Mammary epithelial cell (primary cell): ENCODE measurements around the gene MEF2C.

Experiments
- CTCF ChIP-seq, 2 donors: IDR thresholded peaks in 1 of 2; conservative IDR thresholded peaks in 1 of 2; 2 replicates each; pipeline ENCODE4 v1.5.1; 2011 to 2012; ENCODE audit warnings: inconsistent platforms in 2 of 2, low read length in 2 of 2, mild to moderate bottlenecking in 2 of 2, control low read depth in 1 of 2, low read depth in 1 of 2; ENCODE audit not compliant: insufficient read depth in 1 of 2; ENCODE audit errors: extremely low read depth in 1 of 2
- EZH2 ChIP-seq: IDR thresholded peaks from 2 replicates; pipeline ENCODE4 v1.6.1; 2012; ENCODE audit warnings: low read length, inconsistent platforms, borderline replicate concordance

GRCh38 chr5:88883059-88883835 lies at the start of gene MEF2C:
- TF ChIP-seq CTCF (conservative IDR thresholded peaks at IDR 0.05 in 1 of 2, IDR thresholded peaks at IDR 0.05 in 1 of 2; ENCODE audit: extremely low read depth in 1 of 2, insufficient read depth in 1 of 2, low read depth in 1 of 2, low read length in 2 of 2) (no peak), EZH2 (no peak)
